ENCODE data around the gene WDR54.
"Not testable (repeated sequence)": the region's sequence is repeated elsewhere in the genome, so short reads cannot be mapped to it uniquely, and the experiment has no call there.

Gene WDR54

GRCh38 chr2:74429487-74430451 is 8.2 kb downstream of the WDR54 start:
- DNase-seq (ENCODE audit: low read depth), result peak; percentile 67

GRCh38 chr2:74430502-74430901 is 9.0 kb downstream of the WDR54 start:
- no peak for DNase-seq (ENCODE audit: low read depth)

GRCh38 chr2:74436111-74436805 is 14.7 kb downstream of the WDR54 start:
- no peak for DNase-seq (ENCODE audit: low read depth)

- DNase-seq (ENCODE audit: low read depth), result no peak
These were observed 15.5 kb downstream of the WDR54 start for GRCh38 chr2:74436848-74437695.

- no peak for DNase-seq (ENCODE audit: low read depth)
These were observed 16.7 kb downstream of the WDR54 start for GRCh38 chr2:74438248-74438647.

GRCh38 chr2:74439373-74439772 is 17.8 kb downstream of the WDR54 start:
- no peak for DNase-seq (ENCODE audit: low read depth)

- peak; percentile 44 for DNase-seq (ENCODE audit: low read depth)
These were observed 18.4 kb downstream of the WDR54 start for GRCh38 chr2:74439803-74440377.

GRCh38 chr2:74440378-74441169 is 19.0 kb downstream of the WDR54 start:
- peak; percentile 73 for DNase-seq (ENCODE audit: low read depth)

GRCh38 chr2:74441170-74441689 is 19.7 kb downstream of the WDR54 start:
- DNase-seq (ENCODE audit: low read depth), result no peak

- no peak for DNase-seq (ENCODE audit: low read depth)
These were observed 20.4 kb downstream of the WDR54 start, which contains the start of gene RTKN for GRCh38 chr2:74441690-74442482. Gene RTKN (minus strand): TSS chr2:74441937. CDS start chr2:74441816, 121 bp downstream.

- DNase-seq (ENCODE audit: low read depth), result not testable (repeated sequence)
These were observed 21.2 kb downstream of the WDR54 start for GRCh38 chr2:74442483-74443297.

GRCh38 chr2:74444498-74445318 is 23.2 kb downstream of the WDR54 start:
- DNase-seq (ENCODE audit: low read depth), result no peak

GRCh38 chr2:74447230-74447999 is 25.9 kb downstream of the WDR54 start:
- DNase-seq (ENCODE audit: low read depth), result no peak

GRCh38 chr2:74448771-74449170 is 27.2 kb downstream of the WDR54 start:
- DNase-seq (ENCODE audit: low read depth), result no peak

GRCh38 chr2:74450570-74451190 is 29.1 kb downstream of the WDR54 start:
- DNase-seq (ENCODE audit: low read depth), result no peak

GRCh38 chr2:74454654-74455511 is 33.4 kb downstream of the WDR54 start, which contains the start of gene INO80B:
Gene INO80B (plus strand): TSS chr2:74455087. CDS start chr2:74455117, 30 bp downstream.
- DNase-seq (ENCODE audit: low read depth), result peak; percentile 98

Data from amniotic epithelial cell (primary cell).